K562 (cell line): ENCODE data around the gene DSCAM. TPM values are rescaled to one million over a fixed set of nuclear protein-coding genes. Genes with fewer than 3 reads are reported as not detected.

ENCODE experiments used
- ATAC-seq: fragments of 200-7000 bp; cut with Tn5 transposase; 3 replicates; pipeline ENCODE4 v1.9.1; 2020; ENCODE audit warnings: moderate library complexity
- BruUV-seq: library from RNA; stranded (reverse); fragments of 400-500 nt; replicated peaks from 2 replicates; lab custom pipeline; 2021; lab: Mats Ljungman, UMichigan
- CTCF ChIA-PET: fragments of 300-600 bp; formaldehyde crosslinking; extraction: SDS; loops from one replicate; lab custom pipeline; 2021; ENCODE audit warnings: low intra/inter-chr PET ratio; lab: Yijun Ruan, JAX
- POLR2A ChIA-PET: fragments of 300-600, 350-650 bp; sonication (Branson Sonifier 250); formaldehyde crosslinking; extraction: SDS; loops from one replicate; lab custom pipeline; 2021; ENCODE audit warnings: antibody characterized with exemption, inconsistent platforms; lab: Yijun Ruan, JAX
- DNase-seq, 4 experiments: peaks; one replicate each; pipeline versions ENCODE4 v3.0.0 to v3.0.0-alpha.2; 2011 to 2018; ENCODE audit warnings: low spot score in 3 of 4, mixed read lengths in 3 of 4; ENCODE audit errors: extremely low read depth in 1 of 4
- FAIRE-seq: peaks from 2 replicates; lab custom pipeline; 2011; peaks lifted over from hg19 to GRCh38; lab: Jason Lieb, UNC
- H2AFZ ChIP-seq: 2 replicates; pipeline ENCODE4 v1.6.0; 2011; ENCODE audit warnings: low read depth, low read length, control low read depth, inconsistent platforms
- H3K27ac ChIP-seq: fragments of 200-600 bp; 3 replicates; pipeline ENCODE4 v1.8.0; 2011; ENCODE audit warnings: low read depth, mild to moderate bottlenecking, control low read depth, inconsistent platforms, low read length, moderate library complexity, mixed read lengths; ENCODE audit errors: extremely low read depth
- H3K27me3 ChIP-seq, 2 experiments: fragments of 300-600 bp in 1 of 2; 2 replicates in 1 of 2; 3 replicates in 1 of 2; pipeline versions ENCODE4 v1.6.0 to v1.8.0; 2011; ENCODE audit warnings: inconsistent platforms in 2 of 2, low read length in 2 of 2, mild to moderate bottlenecking in 1 of 2, mixed read lengths in 1 of 2, moderate library complexity in 1 of 2; ENCODE audit not compliant: control insufficient read depth in 2 of 2, insufficient read depth in 2 of 2
- H3K36me3 ChIP-seq: fragments of 300-600 bp; 3 replicates; pipeline ENCODE4 v1.8.0; 2011; ENCODE audit warnings: mild to moderate bottlenecking, low read length, inconsistent platforms; ENCODE audit not compliant: control insufficient read depth, insufficient read depth
- H3K4me1 ChIP-seq, 2 experiments: fragments of 200-600 bp in 1 of 2; replicated peaks in 1 of 2; 2 replicates in 1 of 2; 3 replicates in 1 of 2; pipeline versions ENCODE4 v1.5.1 to v1.8.0; 2011; ENCODE audit warnings: inconsistent platforms in 2 of 2, low read length in 2 of 2, mild to moderate bottlenecking in 1 of 2, mixed read lengths in 1 of 2, moderate library complexity in 1 of 2; ENCODE audit not compliant: control insufficient read depth in 2 of 2, insufficient read depth in 2 of 2
- H3K4me2 ChIP-seq: 2 replicates; pipeline ENCODE4 v1.6.1; 2011; ENCODE audit warnings: low read length, control low read depth, inconsistent platforms, mixed read lengths; ENCODE audit not compliant: insufficient read depth
- H3K4me3 ChIP-seq: fragments of 200-600 bp; sonication (generic), shearing (Covaris generic); 2 replicates; pipeline ENCODE4 v1.5.1; 2016; ENCODE audit warnings: control low read depth, inconsistent platforms
- H3K79me2 ChIP-seq: fragments of 200-600 bp; 3 replicates; pipeline ENCODE4 v1.8.0; 2011; ENCODE audit warnings: low read length, inconsistent platforms; ENCODE audit not compliant: control insufficient read depth, insufficient read depth
- H3K9ac ChIP-seq, 2 experiments: 2 replicates each; pipeline versions ENCODE4 v1.6.0 to v1.6.1; 2011; ENCODE audit warnings: low read depth in 2 of 2, low read length in 2 of 2, control low read depth in 1 of 2, inconsistent platforms in 1 of 2, mild to moderate bottlenecking in 1 of 2, mixed read lengths in 1 of 2; ENCODE audit not compliant: insufficient read depth in 1 of 2
- H3K9me1 ChIP-seq: one replicate; pipeline ENCODE4 v1.6.0; 2011; ENCODE audit warnings: inconsistent platforms, mild to moderate bottlenecking, low read length, moderate library complexity; ENCODE audit not compliant: control insufficient read depth, insufficient read depth
- H3K9me3 ChIP-seq: replicated peaks from 2 replicates; pipeline ENCODE4 v1.5.1; 2011; ENCODE audit warnings: low read depth, low read length, inconsistent platforms; ENCODE audit not compliant: control insufficient read depth, insufficient read depth
- H4K20me1 ChIP-seq: replicated peaks from 2 replicates; pipeline ENCODE4 v1.6.1; 2011; ENCODE audit warnings: low read length, inconsistent platforms, mixed read lengths; ENCODE audit not compliant: control insufficient read depth, insufficient read depth
- ILF3 ChIP-seq: fragments of 450-650 bp; IDR thresholded peaks from 2 replicates; pipeline ENCODE4 v1.6.1; 2018; ENCODE audit warnings: antibody characterized with exemption, mild to moderate bottlenecking, moderate library complexity, borderline replicate concordance
- L3MBTL2 ChIP-seq: fragments of 450-650 bp; IDR thresholded peaks from 2 replicates; pipeline ENCODE4 v1.6.1; 2016; ENCODE audit warnings: mild to moderate bottlenecking, moderate library complexity
- MAFF ChIP-seq: IDR thresholded peaks from 2 replicates; pipeline ENCODE4 v1.6.1; 2012; ENCODE audit warnings: low read length, improper control_type of control experiment
- SNIP1 ChIP-seq: fragments of 450-650 bp; IDR thresholded peaks from 2 replicates; pipeline ENCODE4 v1.7.1; 2017; ENCODE audit warnings: low read depth, mild to moderate bottlenecking
- SOX6 ChIP-seq: fragments of 450-650 bp; IDR thresholded peaks from 2 replicates; pipeline ENCODE4 v1.6.1; 2014; ENCODE audit warnings: mild to moderate bottlenecking
- ZC3H8 ChIP-seq: fragments of 450-650 bp; IDR thresholded peaks from 2 replicates; pipeline ENCODE4 v1.6.1; 2017
- WGBS: fragments of 100-300 bp; shearing (Covaris generic); methylation state at CpG from one replicate; pipeline ENCODE4 v1.1.6; 2016; ENCODE audit warnings: low coverage, mixed read lengths; ENCODE audit not compliant: insufficient coverage; ENCODE audit errors: missing lambda C conversion rate; 5-methylcytosine and 5-hydroxymethylcytosine counted together
- in situ Hi-C: fragments of 300-500 bp; cut with MboI; formaldehyde crosslinking; loops from 4 replicates; pipeline ENCODE4 v1.15.0; 2018; ENCODE audit warnings: inconsistent platforms, mixed read lengths
- intact Hi-C: fragments of 100-400 bp; cut with micrococcal nuclease; formaldehyde crosslinking; loops from 2 replicates; pipeline ENCODE4 v1.14.2; 2022
- polyA plus RNA-seq, 8 experiments: library from polyadenylated mRNA; depleted of rRNA in 4 of 8; stranded (reverse) in 5 of 8; unstranded in 3 of 8; fragments of >200 nt; fragmentation: Nextera tagmentation in 2 of 8; fragmentation: Illumina TruSeq in 1 of 8; extraction: Ambion mirVana in 2 of 8; extraction: Trizol in 1 of 8; gene quantifications; 2 replicates each; pipeline versions ENCODE4 v1.2.1 to v1.2.3, GENCODE V29; 2011 to 2014; ENCODE audit warnings: inconsistent platforms in 1 of 8, missing spikeins in 1 of 8
- total RNA-seq, 7 experiments: library from RNA; depleted of rRNA in 6 of 7; stranded (reverse); fragments of >200 nt in 6 of 7; fragmentation: Illumina TruSeq in 2 of 7; extraction: Trizol in 2 of 7; gene quantifications; 2 replicates each; pipeline versions ENCODE4 v1.2.1 to v1.2.3, GENCODE V29; 2011 to 2021; ENCODE audit warnings: low replicate concordance in 1 of 7
- TF ChIP-seq, protein P1 (sequence below): fragments of 450-650 bp; formaldehyde crosslinking; IDR thresholded peaks from 2 replicates; pipeline ENCODE4 v1.4.0; 2020; ENCODE audit warnings: mild to moderate bottlenecking

Gene DSCAM
- total and polyA plus RNA-seq, 9 of the 15 experiments (the other 6 are each of a cell fraction or from before 2014, with no cell fraction given) = not detected

- TF ChIP-seq, protein P1, sequence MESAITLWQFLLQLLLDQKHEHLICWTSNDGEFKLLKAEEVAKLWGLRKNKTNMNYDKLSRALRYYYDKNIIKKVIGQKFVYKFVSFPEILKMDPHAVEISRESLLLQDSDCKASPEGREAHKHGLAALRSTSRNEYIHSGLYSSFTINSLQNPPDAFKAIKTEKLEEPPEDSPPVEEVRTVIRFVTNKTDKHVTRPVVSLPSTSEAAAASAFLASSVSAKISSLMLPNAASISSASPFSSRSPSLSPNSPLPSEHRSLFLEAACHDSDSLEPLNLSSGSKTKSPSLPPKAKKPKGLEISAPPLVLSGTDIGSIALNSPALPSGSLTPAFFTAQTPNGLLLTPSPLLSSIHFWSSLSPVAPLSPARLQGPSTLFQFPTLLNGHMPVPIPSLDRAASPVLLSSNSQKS (CRISPR knock-in tag) = no peak
- TF ChIP-seq L3MBTL2 (no peak), ZC3H8 (no peak)
Observed at GRCh38 chr21:40235528-40235927, 611.4 kb downstream of the DSCAM start (continued).

DNA sequence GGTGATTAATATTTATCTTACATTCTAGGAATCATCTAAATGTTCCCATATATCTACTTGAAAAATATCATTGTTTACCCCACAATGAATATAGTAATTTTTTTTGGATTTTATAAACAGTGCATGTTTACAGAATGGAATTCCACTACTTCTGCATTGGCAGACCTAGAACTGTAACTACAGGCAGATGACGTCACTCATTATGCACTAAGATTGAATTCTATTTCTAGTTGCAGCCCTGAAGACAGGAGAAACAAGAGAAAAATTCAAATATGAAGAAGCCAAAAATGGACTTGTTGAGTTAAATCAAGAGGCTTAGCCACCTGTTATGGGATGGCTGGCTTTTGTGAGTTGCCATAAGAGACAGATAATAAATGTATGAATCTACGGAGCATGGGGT, 615.0 kb downstream of the DSCAM start:
- Histone ChIP-seq H4K20me1 (no peaks in the 10 kb centered on the region), H3K9ac (no peak overlapping the region), H3K9me3 (no peaks in the 10 kb centered on the region; the same call in 1 of the 2 replicates), H3K36me3 (no peaks in the 10 kb centered on the region), H2AFZ (no peak overlapping the region), H3K4me3 (no peak overlapping the region), H3K27ac (no peak overlapping the region), H3K27me3 (no peaks in the 10 kb centered on the region), H3K4me2 (no peak overlapping the region), H3K9me1 (no peaks in the 10 kb centered on the region), H3K4me1 (no peaks in the 10 kb centered on the region), H3K79me2 (no peaks in the 10 kb centered on the region)
- BruUV-seq = no TSS peak
- ATAC-seq = no peak
- in situ Hi-C loops (no loop called here), intact Hi-C loops (no loop called here)
- FAIRE-seq = no peak
- POLR2A ChIA-PET = no interaction called here
- DNase-seq = no peak
- TF ChIP-seq SNIP1 (no peak), MAFF (no peak), SOX6 (no peak), ILF3 (no peak)
- WGBS = 2% methylated on average over 2 of the region's 2 CpGs
- CTCF ChIA-PET = no interaction called here
